Body of pancreas (tissue), 4 donors: Measurements from ENCODE around the gene SRP19.

Experiments
- POLR2A ChIP-seq, 3 donors: fragments of 450-650 bp; IDR thresholded peaks; one replicate each; pipeline ENCODE4 v1.6.1; 2016; ENCODE audit warnings: antibody characterized with exemption in 3 of 3, mild to moderate bottlenecking in 2 of 3
- TF ChIP-seq, protein P1 (sequence below), 7 experiments: fragments of 450-650 bp in 4 of 7; fragments of 200-600 bp in 3 of 7; sonication (generic) in 3 of 7; IDR thresholded peaks; one replicate each; pipeline ENCODE4 v1.5.1; 2016 to 2019; ENCODE audit warnings: antibody characterized with exemption in 7 of 7

GRCh38 chr5:112908854-112909253, 47.8 kb downstream of the SRP19 start:
- TF ChIP-seq, protein P1, sequence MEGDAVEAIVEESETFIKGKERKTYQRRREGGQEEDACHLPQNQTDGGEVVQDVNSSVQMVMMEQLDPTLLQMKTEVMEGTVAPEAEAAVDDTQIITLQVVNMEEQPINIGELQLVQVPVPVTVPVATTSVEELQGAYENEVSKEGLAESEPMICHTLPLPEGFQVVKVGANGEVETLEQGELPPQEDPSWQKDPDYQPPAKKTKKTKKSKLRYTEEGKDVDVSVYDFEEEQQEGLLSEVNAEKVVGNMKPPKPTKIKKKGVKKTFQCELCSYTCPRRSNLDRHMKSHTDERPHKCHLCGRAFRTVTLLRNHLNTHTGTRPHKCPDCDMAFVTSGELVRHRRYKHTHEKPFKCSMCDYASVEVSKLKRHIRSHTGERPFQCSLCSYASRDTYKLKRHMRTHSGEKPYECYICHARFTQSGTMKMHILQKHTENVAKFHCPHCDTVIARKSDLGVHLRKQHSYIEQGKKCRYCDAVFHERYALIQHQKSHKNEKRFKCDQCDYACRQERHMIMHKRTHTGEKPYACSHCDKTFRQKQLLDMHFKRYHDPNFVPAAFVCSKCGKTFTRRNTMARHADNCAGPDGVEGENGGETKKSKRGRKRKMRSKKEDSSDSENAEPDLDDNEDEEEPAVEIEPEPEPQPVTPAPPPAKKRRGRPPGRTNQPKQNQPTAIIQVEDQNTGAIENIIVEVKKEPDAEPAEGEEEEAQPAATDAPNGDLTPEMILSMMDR (IDR thresholded peaks at IDR 0.05): no peak
- no peak for TF ChIP-seq POLR2A (IDR thresholded peaks at IDR 0.05)
